GM23338 (cell line): ENCODE results near the gene RTN4IP1. TPM values are rescaled to one million over a fixed set of nuclear protein-coding genes. Genes with fewer than 3 reads are reported as not detected.

Experiments used
- ATAC-seq: fragments of 200-7000 bp; cut with Tn5 transposase; 3 replicates; pipeline ENCODE4 v1.9.1; 2020
- DNase-seq: peaks from one replicate; pipeline ENCODE4 v3.0.0-alpha.2; 2015; ENCODE audit warnings: low spot score
- H2AFZ ChIP-seq: fragments of 200-600 bp; sonication (generic); 2 replicates; pipeline ENCODE4 v1.8.0; 2016; ENCODE audit warnings: antibody characterized with exemption, mild to moderate bottlenecking, moderate library complexity
- H3F3A ChIP-seq: fragments of 200-600 bp; sonication (generic); replicated peaks from 2 replicates; pipeline ENCODE4 v1.8.0; 2017; ENCODE audit warnings: antibody characterized with exemption, mixed run types, low read depth
- H3K27ac ChIP-seq: fragments of 200-600 bp; sonication (generic); 2 replicates; pipeline ENCODE4 v1.6.1; 2016; ENCODE audit warnings: low read depth
- H3K27me3 ChIP-seq: fragments of 200-600 bp; sonication (generic); 2 replicates; pipeline ENCODE4 v1.8.0; 2016; ENCODE audit warnings: mild to moderate bottlenecking, mixed run types, moderate library complexity; ENCODE audit not compliant: insufficient read depth
- H3K36me3 ChIP-seq: fragments of 200-600 bp; sonication (generic); 2 replicates; pipeline ENCODE4 v1.8.0; 2016; ENCODE audit warnings: mild to moderate bottlenecking; ENCODE audit not compliant: insufficient read depth
- H3K4me1 ChIP-seq: fragments of 200-600 bp; sonication (generic); 2 replicates; pipeline ENCODE4 v1.8.0; 2016; ENCODE audit warnings: mild to moderate bottlenecking, moderate library complexity; ENCODE audit not compliant: insufficient read depth
- H3K4me2 ChIP-seq: fragments of 200-600 bp; sonication (generic); 2 replicates; pipeline ENCODE4 v1.7.1; 2017; ENCODE audit warnings: mixed run types
- H3K4me3 ChIP-seq: fragments of 200-600 bp; sonication (generic); 2 replicates; pipeline ENCODE4 v1.6.1; 2016; ENCODE audit warnings: mixed run types
- H3K79me2 ChIP-seq: fragments of 200-600 bp; sonication (generic); replicated peaks from 2 replicates; pipeline ENCODE4 v1.8.0; 2017; ENCODE audit warnings: mild to moderate bottlenecking; ENCODE audit not compliant: insufficient read depth
- H3K9me2 ChIP-seq: fragments of 200-600 bp; sonication (generic); 2 replicates; pipeline ENCODE4 v1.8.0; 2017; ENCODE audit not compliant: insufficient read depth
- H4K20me1 ChIP-seq: fragments of 200-600 bp; sonication (generic); replicated peaks from 2 replicates; pipeline ENCODE4 v1.8.0; 2017; ENCODE audit warnings: mild to moderate bottlenecking; ENCODE audit not compliant: insufficient read depth
- H3K27ac Mint-ChIP-seq: 2 replicates; pipeline ENCODE4 v1.8.0; 2020; ENCODE audit warnings: inconsistent platforms, mild to moderate bottlenecking, moderate library complexity, mixed read lengths
- H3K27me3 Mint-ChIP-seq: 3 replicates; pipeline ENCODE4 v1.8.0; 2022; ENCODE audit warnings: low read depth, mild to moderate bottlenecking, moderate library complexity, mixed read lengths, inconsistent platforms; ENCODE audit not compliant: insufficient read depth, poor library complexity
- H3K36me3 Mint-ChIP-seq: 3 replicates; pipeline ENCODE4 v1.8.0; 2021; ENCODE audit warnings: low read depth, mild to moderate bottlenecking, inconsistent platforms, moderate library complexity, mixed read lengths
- H3K4me1 Mint-ChIP-seq: 3 replicates; pipeline ENCODE4 v1.8.0; 2020; ENCODE audit warnings: mild to moderate bottlenecking, inconsistent platforms, mixed read lengths
- H3K4me3 Mint-ChIP-seq: 3 replicates; pipeline ENCODE4 v1.8.0; 2021; ENCODE audit warnings: moderate library complexity, mild to moderate bottlenecking, inconsistent platforms, mixed read lengths
- H3K9me3 Mint-ChIP-seq: 3 replicates; pipeline ENCODE4 v1.8.0; 2020; ENCODE audit warnings: moderate library complexity, mild to moderate bottlenecking, inconsistent platforms, mixed read lengths
- CREB1 ChIP-seq: fragments of 250-450 bp; sonication (Bioruptor Pico); IDR thresholded peaks from 2 replicates; pipeline ENCODE4 v1.5.0; 2020; ENCODE audit warnings: low read depth, mild to moderate bottlenecking, moderate library complexity
- CTCF ChIP-seq, 2 experiments: fragments of 200-600 bp in 1 of 2; sonication (generic) in 1 of 2; conservative IDR thresholded peaks; 2 replicates each; pipeline versions ENCODE4 v1.5.1 to v1.6.1; 2016 to 2017; ENCODE audit warnings: antibody characterized with exemption in 2 of 2, low read depth in 2 of 2, mild to moderate bottlenecking in 2 of 2, moderate library complexity in 1 of 2
- EZH2 ChIP-seq: fragments of 200-600 bp; sonication (generic); IDR thresholded peaks from one replicate; pipeline ENCODE4 v1.8.0; 2017; ENCODE audit warnings: antibody characterized with exemption, mild to moderate bottlenecking, low read depth; ENCODE audit not compliant: unreplicated experiment
- EZH2phosphoT487 ChIP-seq: fragments of 200-600 bp; sonication (generic); IDR thresholded peaks from one replicate; pipeline ENCODE4 v1.8.1; 2018; ENCODE audit warnings: antibody characterized with exemption; ENCODE audit not compliant: unreplicated experiment
- JUNB ChIP-seq: IDR thresholded peaks from one replicate; pipeline ENCODE4 v1.6.1; 2016; ENCODE audit warnings: antibody characterized with exemption; ENCODE audit not compliant: unreplicated experiment
- NANOG ChIP-seq: IDR thresholded peaks from 2 replicates; pipeline ENCODE4 v1.6.1; 2016; ENCODE audit warnings: antibody characterized with exemption, borderline replicate concordance
- POLR2AphosphoS5 ChIP-seq: IDR thresholded peaks from 2 replicates; pipeline ENCODE4 v1.6.1; 2016; ENCODE audit warnings: antibody characterized with exemption, low read depth
- STAT1 ChIP-seq: IDR thresholded peaks from one replicate; pipeline ENCODE4 v1.6.1; 2016; ENCODE audit warnings: antibody characterized with exemption; ENCODE audit not compliant: unreplicated experiment
- ZNF114 ChIP-seq: fragments of 250-450 bp; sonication (Bioruptor Pico); IDR thresholded peaks from 2 replicates; pipeline ENCODE4 v1.5.0; 2020; ENCODE audit warnings: mild to moderate bottlenecking, moderate library complexity
- ZNF331 ChIP-seq: fragments of 250-450 bp; sonication (Bioruptor Pico); IDR thresholded peaks from 2 replicates; pipeline ENCODE4 v1.5.0; 2020; ENCODE audit warnings: low read depth, mild to moderate bottlenecking, moderate library complexity
- ZNF462 ChIP-seq: fragments of 250-450 bp; sonication (Bioruptor Pico); IDR thresholded peaks from 2 replicates; pipeline ENCODE4 v1.5.0; 2020; ENCODE audit warnings: mild to moderate bottlenecking, moderate library complexity
- polyA plus RNA-seq: library from polyadenylated mRNA; unstranded; fragments of >200 nt; fragmentation: Nextera tagmentation; extraction: Ambion mirVana; gene quantifications from 2 replicates; pipeline ENCODE4 v1.2.1, GENCODE V29; 2016
- total RNA-seq: library from RNA; depleted of rRNA; stranded (reverse); fragments of >200 nt; shearing (Covaris generic); gene quantifications from 2 replicates; pipeline ENCODE4 v1.2.3, GENCODE V29; 2014
- TF ChIP-seq, protein P1 (sequence below): IDR thresholded peaks from 2 replicates; pipeline ENCODE4 v1.6.1; 2016; ENCODE audit warnings: antibody characterized with exemption
- TF ChIP-seq, protein P2 (sequence below): IDR thresholded peaks from one replicate; pipeline ENCODE4 v1.6.1; 2018; ENCODE audit warnings: antibody characterized with exemption; ENCODE audit not compliant: unreplicated experiment

RTN4IP1 gene
- total and polyA plus RNA-seq, 2 experiments from 2014 or later: 14.5 to 17.5 TPM

- H2AFZ ChIP-seq: no peak overlapping the region
- H3K4me1 ChIP-seq: peaks cover 16% of the 10 kb centered on the region; the same call in 1 of the 2 replicates
- no peaks in the 10 kb centered on the region for H3K27me3 Mint-ChIP-seq
- H3K27me3 ChIP-seq: no peaks in the 10 kb centered on the region
- H3F3A ChIP-seq: no peaks in the 10 kb centered on the region
- TF ChIP-seq STAT1 (no peak), JUNB (no peak), ZNF114 (no peak), NANOG (no peak), CREB1 (CRISPR knock-in tag) (no peak), EZH2phosphoT487 (no peak), ZNF331 (CRISPR knock-in tag) (no peak), ZNF462 (CRISPR knock-in tag) (no peak), EZH2 (no peak), POLR2AphosphoS5 (no peak), CTCF (conservative IDR thresholded peaks at IDR 0.05; ENCODE audit: low read depth in 2 of 2) (no peak)
- TF ChIP-seq, protein P1, sequence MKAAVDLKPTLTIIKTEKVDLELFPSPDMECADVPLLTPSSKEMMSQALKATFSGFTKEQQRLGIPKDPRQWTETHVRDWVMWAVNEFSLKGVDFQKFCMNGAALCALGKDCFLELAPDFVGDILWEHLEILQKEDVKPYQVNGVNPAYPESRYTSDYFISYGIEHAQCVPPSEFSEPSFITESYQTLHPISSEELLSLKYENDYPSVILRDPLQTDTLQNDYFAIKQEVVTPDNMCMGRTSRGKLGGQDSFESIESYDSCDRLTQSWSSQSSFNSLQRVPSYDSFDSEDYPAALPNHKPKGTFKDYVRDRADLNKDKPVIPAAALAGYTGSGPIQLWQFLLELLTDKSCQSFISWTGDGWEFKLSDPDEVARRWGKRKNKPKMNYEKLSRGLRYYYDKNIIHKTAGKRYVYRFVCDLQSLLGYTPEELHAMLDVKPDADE: no peak
- TF ChIP-seq, protein P2, sequence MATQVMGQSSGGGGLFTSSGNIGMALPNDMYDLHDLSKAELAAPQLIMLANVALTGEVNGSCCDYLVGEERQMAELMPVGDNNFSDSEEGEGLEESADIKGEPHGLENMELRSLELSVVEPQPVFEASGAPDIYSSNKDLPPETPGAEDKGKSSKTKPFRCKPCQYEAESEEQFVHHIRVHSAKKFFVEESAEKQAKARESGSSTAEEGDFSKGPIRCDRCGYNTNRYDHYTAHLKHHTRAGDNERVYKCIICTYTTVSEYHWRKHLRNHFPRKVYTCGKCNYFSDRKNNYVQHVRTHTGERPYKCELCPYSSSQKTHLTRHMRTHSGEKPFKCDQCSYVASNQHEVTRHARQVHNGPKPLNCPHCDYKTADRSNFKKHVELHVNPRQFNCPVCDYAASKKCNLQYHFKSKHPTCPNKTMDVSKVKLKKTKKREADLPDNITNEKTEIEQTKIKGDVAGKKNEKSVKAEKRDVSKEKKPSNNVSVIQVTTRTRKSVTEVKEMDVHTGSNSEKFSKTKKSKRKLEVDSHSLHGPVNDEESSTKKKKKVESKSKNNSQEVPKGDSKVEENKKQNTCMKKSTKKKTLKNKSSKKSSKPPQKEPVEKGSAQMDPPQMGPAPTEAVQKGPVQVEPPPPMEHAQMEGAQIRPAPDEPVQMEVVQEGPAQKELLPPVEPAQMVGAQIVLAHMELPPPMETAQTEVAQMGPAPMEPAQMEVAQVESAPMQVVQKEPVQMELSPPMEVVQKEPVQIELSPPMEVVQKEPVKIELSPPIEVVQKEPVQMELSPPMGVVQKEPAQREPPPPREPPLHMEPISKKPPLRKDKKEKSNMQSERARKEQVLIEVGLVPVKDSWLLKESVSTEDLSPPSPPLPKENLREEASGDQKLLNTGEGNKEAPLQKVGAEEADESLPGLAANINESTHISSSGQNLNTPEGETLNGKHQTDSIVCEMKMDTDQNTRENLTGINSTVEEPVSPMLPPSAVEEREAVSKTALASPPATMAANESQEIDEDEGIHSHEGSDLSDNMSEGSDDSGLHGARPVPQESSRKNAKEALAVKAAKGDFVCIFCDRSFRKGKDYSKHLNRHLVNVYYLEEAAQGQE: no peak
- no peaks in the 10 kb centered on the region for H4K20me1 ChIP-seq
- ATAC-seq (no peak), DNase-seq (no peak)
- no peaks in the 10 kb centered on the region for H3K36me3 Mint-ChIP-seq
- no peaks in the 10 kb centered on the region for H3K9me2 ChIP-seq
- no peaks in the 10 kb centered on the region for H3K79me2 ChIP-seq
- H3K4me3 ChIP-seq: no peak overlapping the region
- peaks cover 25% of the 10 kb centered on the region; the same call in 2 of the 3 replicates for H3K4me1 Mint-ChIP-seq
- H3K4me3 Mint-ChIP-seq: no peak overlapping the region
- no peak overlapping the region for H3K27ac ChIP-seq
- H3K9me3 Mint-ChIP-seq: no peaks in the 10 kb centered on the region
- H3K4me2 ChIP-seq: no peak overlapping the region
- peak overlapping the region; percentile 25; the same call in 1 of the 2 replicates for H3K27ac Mint-ChIP-seq
- no peaks in the 10 kb centered on the region for H3K36me3 ChIP-seq
Observed at GRCh38 chr6:106533054-106533453, 96.2 kb downstream of the RTN4IP1 start.
